BLaER1 (cell line): Measurements from ENCODE around the gene LMX1B.
A peak's percentile ranks its signal among the peaks of the same experiment; 100 is the strongest.

Experiments used
- H3K27ac ChIP-seq: shearing (Covaris generic); formaldehyde crosslinking; 2 replicates; pipeline ENCODE4 v1.8.1; 2022
- H3K27me3 ChIP-seq: shearing (Covaris generic); formaldehyde crosslinking; 2 replicates; pipeline ENCODE4 v1.8.1; 2022
- H3K36me3 ChIP-seq: shearing (Covaris generic); formaldehyde crosslinking; 2 replicates; pipeline ENCODE4 v1.8.1; 2022
- H3K4me1 ChIP-seq: shearing (Covaris generic); formaldehyde crosslinking; 2 replicates; pipeline ENCODE4 v1.8.1; 2022
- H3K4me2 ChIP-seq: shearing (Covaris generic); formaldehyde crosslinking; 2 replicates; pipeline ENCODE4 v1.8.1; 2022
- H3K4me3 ChIP-seq: shearing (Covaris generic); formaldehyde crosslinking; 2 replicates; pipeline ENCODE4 v1.8.1; 2022
- H3K9ac ChIP-seq: shearing (Covaris generic); formaldehyde crosslinking; 2 replicates; pipeline ENCODE4 v1.8.1; 2022
- H3K9me3 ChIP-seq: shearing (Covaris generic); formaldehyde crosslinking; 2 replicates; pipeline ENCODE4 v1.8.1; 2022
- H4K20me1 ChIP-seq: shearing (Covaris generic); formaldehyde crosslinking; 2 replicates; pipeline ENCODE4 v1.8.1; 2022
- Cebpa-rat ChIP-seq: shearing (Covaris generic); IDR thresholded peaks from 2 replicates; pipeline ENCODE4 v1.8.1; 2022

Gene LMX1B

GRCh38 chr9:126733005-126733404 lies 119.3 kb downstream of the LMX1B start:
- Histone ChIP-seq H3K27me3 (no peaks in the 10 kb centered on the region), H3K4me1 (no peaks in the 10 kb centered on the region), H3K4me2 (no peak overlapping the region), H4K20me1 (no peaks in the 10 kb centered on the region), H3K36me3 (no peaks in the 10 kb centered on the region), H3K9ac (no peak overlapping the region), H3K27ac (no peak overlapping the region), H3K9me3 (peaks cover 22% of the 10 kb centered on the region), H3K4me3 (no peak overlapping the region)
- TF ChIP-seq Cebpa-rat: no peak

- Histone ChIP-seq H3K27ac (no peak overlapping the region), H3K27me3 (no peaks in the 10 kb centered on the region), H3K36me3 (no peaks in the 10 kb centered on the region), H4K20me1 (no peaks in the 10 kb centered on the region), H3K4me2 (no peak overlapping the region), H3K4me3 (no peak overlapping the region), H3K9ac (no peak overlapping the region), H3K4me1 (peaks cover 7% of the 10 kb centered on the region), H3K9me3 (peaks cover 36% of the 10 kb centered on the region)
- no peak for TF ChIP-seq Cebpa-rat
Measured at GRCh38 chr9:126734877-126735276, 121.1 kb downstream of the LMX1B start.

GRCh38 chr9:126735482-126735881 lies 121.8 kb downstream of the LMX1B start:
- no peak for TF ChIP-seq Cebpa-rat

DNA sequence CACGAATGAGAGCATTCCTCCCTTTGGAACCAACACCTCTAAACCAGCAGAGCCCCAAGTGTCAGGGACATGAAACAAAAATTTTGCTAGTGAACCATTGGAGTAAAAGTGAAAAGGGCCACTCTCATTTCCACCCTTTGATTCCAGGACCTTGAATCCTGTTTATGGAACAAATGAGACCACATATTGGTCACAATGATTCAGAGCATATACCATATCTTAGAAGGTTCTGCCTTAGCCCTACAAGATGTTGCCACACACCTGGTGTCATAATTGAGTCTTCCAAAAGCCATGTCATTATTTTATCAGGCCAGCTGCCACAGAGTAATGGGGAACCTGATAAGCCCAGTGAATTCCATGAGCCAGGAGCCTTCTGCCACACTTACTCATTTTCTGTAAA lies 124.8 kb downstream of the LMX1B start:
- H3K9ac ChIP-seq: no peak overlapping the region
- TF ChIP-seq Cebpa-rat: no peak
- no peaks in the 10 kb centered on the region for H3K36me3 ChIP-seq
- no peaks in the 10 kb centered on the region for H4K20me1 ChIP-seq
- H3K4me2 ChIP-seq: 0 out of 2 replicates have a peak overlapping the region, but pooled peaks have one; percentile 8
- no peak overlapping the region for H3K27ac ChIP-seq
- H3K4me3 ChIP-seq: no peak overlapping the region
- H3K4me1 ChIP-seq: peaks cover 7% of the 10 kb centered on the region
- H3K9me3 ChIP-seq: peaks cover 33% of the 10 kb centered on the region
- H3K27me3 ChIP-seq: no peaks in the 10 kb centered on the region

More at GRCh38 chr9:126735482-126735881, 121.8 kb downstream of the LMX1B start:
- no peak overlapping the region for H3K4me2 ChIP-seq
- peaks cover 7% of the 10 kb centered on the region for H3K4me1 ChIP-seq
- H3K27ac ChIP-seq: no peak overlapping the region
- H3K9ac ChIP-seq: no peak overlapping the region
- H4K20me1 ChIP-seq: no peaks in the 10 kb centered on the region
- no peaks in the 10 kb centered on the region for H3K36me3 ChIP-seq
- H3K4me3 ChIP-seq: no peak overlapping the region
- no peaks in the 10 kb centered on the region for H3K27me3 ChIP-seq
- peaks cover 36% of the 10 kb centered on the region for H3K9me3 ChIP-seq

- no peak overlapping the region for H3K4me3 ChIP-seq
- no peak overlapping the region for H3K4me2 ChIP-seq
- H3K9ac ChIP-seq: no peak overlapping the region
- no peaks in the 10 kb centered on the region for H4K20me1 ChIP-seq
- TF ChIP-seq Cebpa-rat: no peak
- no peaks in the 10 kb centered on the region for H3K36me3 ChIP-seq
- H3K9me3 ChIP-seq: peaks cover 14% of the 10 kb centered on the region; the same call in 1 of the 2 replicates
- no peak overlapping the region for H3K27ac ChIP-seq
- peaks cover 51% of the 10 kb centered on the region for H3K4me1 ChIP-seq
- no peaks in the 10 kb centered on the region for H3K27me3 ChIP-seq
Measured at GRCh38 chr9:126743041-126743440, 129.3 kb downstream of the LMX1B start.

GRCh38 chr9:126745574-126746411 lies 132.1 kb downstream of the LMX1B start:
- Histone ChIP-seq H4K20me1 (no peaks in the 10 kb centered on the region), H3K4me2 (peak overlapping the region; percentile 91), H3K27ac (peak overlapping the region; percentile 86), H3K4me1 (peaks cover 61% of the 10 kb centered on the region), H3K9ac (peak overlapping the region; percentile 59), H3K27me3 (no peaks in the 10 kb centered on the region), H3K9me3 (no peaks in the 10 kb centered on the region; the same call in none of the 2 replicates), H3K4me3 (peak overlapping the region; percentile 12; the same call in 1 of the 2 replicates), H3K36me3 (no peaks in the 10 kb centered on the region)
- no peak for TF ChIP-seq Cebpa-rat
